Vagina (tissue), 2 donors: ENCODE measurements around the gene RNF167. TPM values are rescaled to one million over a fixed set of nuclear protein-coding genes. Genes with fewer than 3 reads are reported as not detected.

Experiments used
- DNase-seq, 2 donors: peaks; one replicate each; pipeline ENCODE4 v3.0.0-alpha.2; 2017; ENCODE audit errors: extremely low spot score in 2 of 2
- H3K27ac ChIP-seq: fragments of 200-600 bp; sonication (generic); one replicate; pipeline ENCODE4 v1.5.1; 2019
- H3K27me3 ChIP-seq: fragments of 200-600 bp; sonication (generic); one replicate; pipeline ENCODE4 v1.5.1; 2019
- H3K36me3 ChIP-seq, 2 donors: fragments of 200-600 bp; sonication (generic); one replicate each; pipeline ENCODE4 v1.5.1; 2017 to 2019
- H3K4me1 ChIP-seq: fragments of 200-600 bp; sonication (generic); one replicate; pipeline ENCODE4 v1.5.1; 2019
- H3K4me3 ChIP-seq, 2 donors: fragments of 200-600 bp; sonication (generic); 1 replicate in 1 of 2; 2 replicates in 1 of 2; pipeline ENCODE4 v1.5.1; 2016 to 2019
- H3K9me3 ChIP-seq: fragments of 200-600 bp; sonication (generic); one replicate; pipeline ENCODE4 v1.5.1; 2019
- CTCF ChIP-seq, 3 experiments: fragments of 450-650 bp in 2 of 3; fragments of 200-600 bp in 1 of 3; sonication (generic) in 1 of 3; IDR thresholded peaks; one replicate each; pipeline ENCODE4 v1.5.1; 2017 to 2019; ENCODE audit warnings: antibody characterized with exemption in 3 of 3, mild to moderate bottlenecking in 2 of 3, moderate library complexity in 2 of 3
- POLR2A ChIP-seq, 2 donors: fragments of 450-650 bp; IDR thresholded peaks; one replicate each; pipeline ENCODE4 v1.6.1; 2017; ENCODE audit warnings: antibody characterized with exemption in 2 of 2, mild to moderate bottlenecking in 2 of 2, moderate library complexity in 2 of 2
- POLR2AphosphoS5 ChIP-seq, 2 donors: sonication (generic); formaldehyde crosslinking; IDR thresholded peaks; one replicate each; pipeline ENCODE4 v1.9.0; 2017; ENCODE audit warnings: antibody characterized with exemption in 2 of 2, mild to moderate bottlenecking in 2 of 2, low read depth in 1 of 2; ENCODE audit not compliant: insufficient read depth in 1 of 2
- intact Hi-C: fragments of 100-400 bp; cut with DNase I; formaldehyde crosslinking; loops from one replicate; pipeline ENCODE4 v1.15.1; 2023
- total RNA-seq: library from RNA; depleted of rRNA; stranded (reverse); fragments of >200 nt; gene quantifications from one replicate; pipeline ENCODE4 v1.2.3, GENCODE V29; 2016

RNF167 gene
- total RNA-seq, 1 donor from 2014 or later, result 54.3 TPM

- intact Hi-C loops, result no loop called here
- H3K27ac ChIP-seq, result no peak overlapping the region
- H3K4me3 ChIP-seq, result no peak overlapping the region
Observed at GRCh38 chr17:4936436-4936835, 3.6 kb upstream of the RNF167 start.

GRCh38 chr17:4937553-4937952 lies 2.5 kb upstream of the RNF167 start:
- no peak overlapping the region for H3K4me3 ChIP-seq
- intact Hi-C loops, result no loop called here
- H3K27ac ChIP-seq, result no peak overlapping the region
- DNase-seq, result no peak
- peaks cover 45% of the 10 kb centered on the region for H3K4me1 ChIP-seq
- H3K9me3 ChIP-seq, result no peaks in the 10 kb centered on the region
- peaks cover 0 to 25% of the 10 kb centered on the region in 2 donors for H3K36me3 ChIP-seq
- no peaks in the 10 kb centered on the region for H3K27me3 ChIP-seq
- TF ChIP-seq POLR2A (IDR thresholded peaks at IDR 0.05), result no peak
- no peak for TF ChIP-seq CTCF (IDR thresholded peaks at IDR 0.05)
- TF ChIP-seq POLR2AphosphoS5 (IDR thresholded peaks at IDR 0.05; ENCODE audit: insufficient read depth in 1 of 2, low read depth in 1 of 2), result no peak

More at GRCh38 chr17:4936436-4936835, 3.6 kb upstream of the RNF167 start:
- Histone ChIP-seq H3K9me3 (no peaks in the 10 kb centered on the region), H3K36me3 (peaks cover 0 to 20% of the 10 kb centered on the region in 2 donors), H3K27me3 (no peaks in the 10 kb centered on the region), H3K4me1 (peaks cover 36% of the 10 kb centered on the region)
- TF ChIP-seq POLR2A (IDR thresholded peaks at IDR 0.05) (no peak), CTCF (IDR thresholded peaks at IDR 0.05) (no peak), POLR2AphosphoS5 (IDR thresholded peaks at IDR 0.05; ENCODE audit: insufficient read depth in 1 of 2, low read depth in 1 of 2) (no peak)
- no peak for DNase-seq

DNA sequence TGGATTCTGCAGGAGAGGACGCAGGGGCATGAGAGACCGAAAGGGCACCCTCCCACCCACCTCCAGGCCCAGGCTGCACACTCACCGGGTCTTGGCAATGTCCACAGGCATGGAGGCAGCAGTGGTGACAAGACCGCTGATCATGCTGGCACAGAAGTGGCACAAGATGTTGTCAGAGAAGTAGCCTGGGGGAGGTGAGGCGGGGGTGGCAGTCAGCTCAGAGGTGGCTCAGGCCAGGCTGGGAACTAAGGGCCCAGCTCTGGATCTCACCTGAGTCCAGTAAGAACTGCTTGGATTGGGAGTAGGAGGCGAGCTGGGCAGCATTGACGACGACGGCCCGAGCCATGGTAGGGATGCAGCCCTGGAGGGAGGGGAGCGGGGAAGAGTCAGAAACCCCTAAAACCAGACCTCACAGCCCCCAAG lies 2.0 kb upstream of the RNF167 start:
- Histone ChIP-seq H3K27ac (no peak overlapping the region), H3K36me3 (peaks cover 0 to 30% of the 10 kb centered on the region in 2 donors), H3K27me3 (no peaks in the 10 kb centered on the region), H3K9me3 (no peaks in the 10 kb centered on the region), H3K4me1 (peaks cover 45% of the 10 kb centered on the region), H3K4me3 (no peak overlapping the region)
- intact Hi-C loops, result no loop called here
- TF ChIP-seq POLR2AphosphoS5 (IDR thresholded peaks at IDR 0.05; ENCODE audit: insufficient read depth in 1 of 2, low read depth in 1 of 2) (no peak), POLR2A (IDR thresholded peaks at IDR 0.05) (no peak), CTCF (IDR thresholded peaks at IDR 0.05) (no peak)
- no peak for DNase-seq

- no peak for TF ChIP-seq CTCF (IDR thresholded peaks at IDR 0.05)
- no peak for TF ChIP-seq POLR2A (IDR thresholded peaks at IDR 0.05)
- Histone ChIP-seq H3K36me3 (peaks cover 0 to 35% of the 10 kb centered on the region in 2 donors), H3K27me3 (no peaks in the 10 kb centered on the region), H3K4me3 (peak overlapping the region; percentile 76 to 88), H3K4me1 (peaks cover 42% of the 10 kb centered on the region), H3K27ac (peak overlapping the region; percentile 88), H3K9me3 (no peaks in the 10 kb centered on the region)
- no peak for DNase-seq
- intact Hi-C loops, result no loop called here
Observed at GRCh38 chr17:4938688-4939545, 1.2 kb upstream of the RNF167 start.

- no peak for TF ChIP-seq POLR2AphosphoS5 (IDR thresholded peaks at IDR 0.05; ENCODE audit: insufficient read depth in 1 of 2, low read depth in 1 of 2)
- H3K9me3 ChIP-seq, result no peaks in the 10 kb centered on the region
- no peaks in the 10 kb centered on the region for H3K27me3 ChIP-seq
- peak overlapping the region; percentile 88 for H3K27ac ChIP-seq
- no peak for DNase-seq
- intact Hi-C loops, result no loop called here
- peaks cover 0 to 37% of the 10 kb centered on the region in 2 donors for H3K36me3 ChIP-seq
- peak overlapping the region; percentile 76 to 88 for H3K4me3 ChIP-seq
- H3K4me1 ChIP-seq, result peaks cover 40% of the 10 kb centered on the region
Observed at GRCh38 chr17:4939546-4939795, 597 bp upstream of the RNF167 start.
